GM23338 (cell line): ENCODE data around the gene INHBC. TPM values are rescaled to one million over a fixed set of nuclear protein-coding genes. Genes with fewer than 3 reads are reported as not detected.

ENCODE experiments used
- ATAC-seq: fragments of 200-7000 bp; cut with Tn5 transposase; 3 replicates; pipeline ENCODE4 v1.9.1; 2020
- DNase-seq: peaks from one replicate; pipeline ENCODE4 v3.0.0-alpha.2; 2015; ENCODE audit warnings: low spot score
- H2AFZ ChIP-seq: fragments of 200-600 bp; sonication (generic); 2 replicates; pipeline ENCODE4 v1.8.0; 2016; ENCODE audit warnings: antibody characterized with exemption, mild to moderate bottlenecking, moderate library complexity
- H3F3A ChIP-seq: fragments of 200-600 bp; sonication (generic); replicated peaks from 2 replicates; pipeline ENCODE4 v1.8.0; 2017; ENCODE audit warnings: antibody characterized with exemption, mixed run types, low read depth
- H3K27ac ChIP-seq: fragments of 200-600 bp; sonication (generic); 2 replicates; pipeline ENCODE4 v1.6.1; 2016; ENCODE audit warnings: low read depth
- H3K27me3 ChIP-seq: fragments of 200-600 bp; sonication (generic); 2 replicates; pipeline ENCODE4 v1.8.0; 2016; ENCODE audit warnings: mild to moderate bottlenecking, mixed run types, moderate library complexity; ENCODE audit not compliant: insufficient read depth
- H3K36me3 ChIP-seq: fragments of 200-600 bp; sonication (generic); 2 replicates; pipeline ENCODE4 v1.8.0; 2016; ENCODE audit warnings: mild to moderate bottlenecking; ENCODE audit not compliant: insufficient read depth
- H3K4me1 ChIP-seq: fragments of 200-600 bp; sonication (generic); 2 replicates; pipeline ENCODE4 v1.8.0; 2016; ENCODE audit warnings: mild to moderate bottlenecking, moderate library complexity; ENCODE audit not compliant: insufficient read depth
- H3K4me2 ChIP-seq: fragments of 200-600 bp; sonication (generic); 2 replicates; pipeline ENCODE4 v1.7.1; 2017; ENCODE audit warnings: mixed run types
- H3K4me3 ChIP-seq: fragments of 200-600 bp; sonication (generic); 2 replicates; pipeline ENCODE4 v1.6.1; 2016; ENCODE audit warnings: mixed run types
- H3K79me2 ChIP-seq: fragments of 200-600 bp; sonication (generic); replicated peaks from 2 replicates; pipeline ENCODE4 v1.8.0; 2017; ENCODE audit warnings: mild to moderate bottlenecking; ENCODE audit not compliant: insufficient read depth
- H3K9me2 ChIP-seq: fragments of 200-600 bp; sonication (generic); 2 replicates; pipeline ENCODE4 v1.8.0; 2017; ENCODE audit not compliant: insufficient read depth
- H4K20me1 ChIP-seq: fragments of 200-600 bp; sonication (generic); replicated peaks from 2 replicates; pipeline ENCODE4 v1.8.0; 2017; ENCODE audit warnings: mild to moderate bottlenecking; ENCODE audit not compliant: insufficient read depth
- H3K27ac Mint-ChIP-seq: 2 replicates; pipeline ENCODE4 v1.8.0; 2020; ENCODE audit warnings: inconsistent platforms, mild to moderate bottlenecking, moderate library complexity, mixed read lengths
- H3K27me3 Mint-ChIP-seq: 3 replicates; pipeline ENCODE4 v1.8.0; 2022; ENCODE audit warnings: low read depth, mild to moderate bottlenecking, moderate library complexity, mixed read lengths, inconsistent platforms; ENCODE audit not compliant: insufficient read depth, poor library complexity
- H3K36me3 Mint-ChIP-seq: 3 replicates; pipeline ENCODE4 v1.8.0; 2021; ENCODE audit warnings: low read depth, mild to moderate bottlenecking, inconsistent platforms, moderate library complexity, mixed read lengths
- H3K4me1 Mint-ChIP-seq: 3 replicates; pipeline ENCODE4 v1.8.0; 2020; ENCODE audit warnings: mild to moderate bottlenecking, inconsistent platforms, mixed read lengths
- H3K4me3 Mint-ChIP-seq: 3 replicates; pipeline ENCODE4 v1.8.0; 2021; ENCODE audit warnings: moderate library complexity, mild to moderate bottlenecking, inconsistent platforms, mixed read lengths
- H3K9me3 Mint-ChIP-seq: 3 replicates; pipeline ENCODE4 v1.8.0; 2020; ENCODE audit warnings: moderate library complexity, mild to moderate bottlenecking, inconsistent platforms, mixed read lengths
- EZH2 ChIP-seq: fragments of 200-600 bp; sonication (generic); IDR thresholded peaks from one replicate; pipeline ENCODE4 v1.8.0; 2017; ENCODE audit warnings: antibody characterized with exemption, mild to moderate bottlenecking, low read depth; ENCODE audit not compliant: unreplicated experiment
- EZH2phosphoT487 ChIP-seq: fragments of 200-600 bp; sonication (generic); IDR thresholded peaks from one replicate; pipeline ENCODE4 v1.8.1; 2018; ENCODE audit warnings: antibody characterized with exemption; ENCODE audit not compliant: unreplicated experiment
- JUNB ChIP-seq: IDR thresholded peaks from one replicate; pipeline ENCODE4 v1.6.1; 2016; ENCODE audit warnings: antibody characterized with exemption; ENCODE audit not compliant: unreplicated experiment
- NANOG ChIP-seq: IDR thresholded peaks from 2 replicates; pipeline ENCODE4 v1.6.1; 2016; ENCODE audit warnings: antibody characterized with exemption, borderline replicate concordance
- POLR2AphosphoS5 ChIP-seq: IDR thresholded peaks from 2 replicates; pipeline ENCODE4 v1.6.1; 2016; ENCODE audit warnings: antibody characterized with exemption, low read depth
- ZNF114 ChIP-seq: fragments of 250-450 bp; sonication (Bioruptor Pico); IDR thresholded peaks from 2 replicates; pipeline ENCODE4 v1.5.0; 2020; ENCODE audit warnings: mild to moderate bottlenecking, moderate library complexity
- ZNF331 ChIP-seq: fragments of 250-450 bp; sonication (Bioruptor Pico); IDR thresholded peaks from 2 replicates; pipeline ENCODE4 v1.5.0; 2020; ENCODE audit warnings: low read depth, mild to moderate bottlenecking, moderate library complexity
- polyA plus RNA-seq: library from polyadenylated mRNA; unstranded; fragments of >200 nt; fragmentation: Nextera tagmentation; extraction: Ambion mirVana; gene quantifications from 2 replicates; pipeline ENCODE4 v1.2.1, GENCODE V29; 2016
- total RNA-seq: library from RNA; depleted of rRNA; stranded (reverse); fragments of >200 nt; shearing (Covaris generic); gene quantifications from 2 replicates; pipeline ENCODE4 v1.2.3, GENCODE V29; 2014
- TF ChIP-seq, protein P1 (sequence below): fragments of 250-450 bp; sonication (Bioruptor Pico); IDR thresholded peaks from 2 replicates; pipeline ENCODE4 v1.5.0; 2020; ENCODE audit warnings: mild to moderate bottlenecking, moderate library complexity
- TF ChIP-seq, protein P2 (sequence below): IDR thresholded peaks from one replicate; pipeline ENCODE4 v1.6.1; 2018; ENCODE audit warnings: antibody characterized with exemption; ENCODE audit not compliant: unreplicated experiment

The INHBC gene
- total and polyA plus RNA-seq, 2 experiments from 2014 or later: 0.53 TPM; not detected in 1

DNA sequence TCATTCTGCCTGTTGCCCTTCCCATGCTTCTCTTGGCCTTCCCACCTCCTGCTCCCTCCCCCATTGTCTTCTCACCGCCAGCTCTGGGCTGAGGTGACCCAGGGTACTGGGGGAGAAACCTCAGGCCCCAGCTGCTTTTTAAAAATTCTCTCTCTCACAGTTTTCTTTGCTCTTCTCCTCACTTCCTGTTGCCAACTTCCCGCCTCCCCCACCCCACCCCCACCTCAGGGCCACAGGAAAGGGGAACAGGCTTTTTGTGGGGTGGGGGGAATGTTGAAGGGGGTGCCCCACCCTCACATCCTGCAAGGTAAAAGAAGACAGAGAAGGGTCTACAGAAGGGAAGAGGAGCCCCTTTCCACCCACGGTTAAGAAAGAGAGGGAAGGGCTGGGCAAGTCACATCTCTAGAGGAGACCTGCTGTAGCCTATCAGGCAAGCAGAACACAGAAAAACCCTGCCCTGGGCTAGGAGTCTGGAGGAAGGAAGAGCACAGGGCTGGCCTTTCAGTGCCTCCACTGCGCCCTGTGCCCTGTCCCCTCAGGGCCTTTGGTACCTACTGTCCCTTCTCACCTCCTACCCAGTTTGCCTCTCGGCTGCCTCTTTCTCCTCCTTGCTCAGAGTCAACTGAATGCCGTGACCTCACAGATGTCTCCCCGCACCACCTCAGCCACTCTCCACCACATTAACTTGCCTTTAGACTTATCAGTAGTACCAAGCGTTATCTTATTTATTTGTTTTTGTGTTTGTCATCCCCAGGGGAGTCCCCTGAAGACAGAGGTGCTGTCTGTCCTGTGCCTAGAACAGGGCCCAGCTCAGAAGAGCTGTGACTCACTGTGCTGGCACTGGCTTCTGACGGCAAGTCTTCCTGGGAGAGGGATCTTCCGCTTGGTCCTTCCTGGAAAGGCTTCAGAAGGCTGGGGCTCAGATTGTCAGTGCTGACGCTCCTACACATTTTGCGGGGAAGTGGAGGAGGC is 43.4 kb downstream of the INHBC start:
- Histone ChIP-seq H3K4me2 (peak overlapping the region; percentile 98), H3K4me1 (peaks cover 44% of the 10 kb centered on the region), H3F3A (peaks cover 9% of the 10 kb centered on the region), H3K9me2 (no peaks in the 10 kb centered on the region), H3K79me2 (no peaks in the 10 kb centered on the region), H3K27ac (no peak overlapping the region), H4K20me1 (no peaks in the 10 kb centered on the region), H3K27me3 (peaks cover 45% of the 10 kb centered on the region), H3K36me3 (no peaks in the 10 kb centered on the region), H2AFZ (peak overlapping the region; percentile 52), H3K4me3 (no peak overlapping the region)
- TF ChIP-seq POLR2AphosphoS5: no peak
- no peak for TF ChIP-seq NANOG
- TF ChIP-seq EZH2phosphoT487: no peak
- TF ChIP-seq JUNB: no peak
- no peak for TF ChIP-seq EZH2
- TF ChIP-seq ZNF331 (CRISPR knock-in tag): no peak
- TF ChIP-seq, protein P1, sequence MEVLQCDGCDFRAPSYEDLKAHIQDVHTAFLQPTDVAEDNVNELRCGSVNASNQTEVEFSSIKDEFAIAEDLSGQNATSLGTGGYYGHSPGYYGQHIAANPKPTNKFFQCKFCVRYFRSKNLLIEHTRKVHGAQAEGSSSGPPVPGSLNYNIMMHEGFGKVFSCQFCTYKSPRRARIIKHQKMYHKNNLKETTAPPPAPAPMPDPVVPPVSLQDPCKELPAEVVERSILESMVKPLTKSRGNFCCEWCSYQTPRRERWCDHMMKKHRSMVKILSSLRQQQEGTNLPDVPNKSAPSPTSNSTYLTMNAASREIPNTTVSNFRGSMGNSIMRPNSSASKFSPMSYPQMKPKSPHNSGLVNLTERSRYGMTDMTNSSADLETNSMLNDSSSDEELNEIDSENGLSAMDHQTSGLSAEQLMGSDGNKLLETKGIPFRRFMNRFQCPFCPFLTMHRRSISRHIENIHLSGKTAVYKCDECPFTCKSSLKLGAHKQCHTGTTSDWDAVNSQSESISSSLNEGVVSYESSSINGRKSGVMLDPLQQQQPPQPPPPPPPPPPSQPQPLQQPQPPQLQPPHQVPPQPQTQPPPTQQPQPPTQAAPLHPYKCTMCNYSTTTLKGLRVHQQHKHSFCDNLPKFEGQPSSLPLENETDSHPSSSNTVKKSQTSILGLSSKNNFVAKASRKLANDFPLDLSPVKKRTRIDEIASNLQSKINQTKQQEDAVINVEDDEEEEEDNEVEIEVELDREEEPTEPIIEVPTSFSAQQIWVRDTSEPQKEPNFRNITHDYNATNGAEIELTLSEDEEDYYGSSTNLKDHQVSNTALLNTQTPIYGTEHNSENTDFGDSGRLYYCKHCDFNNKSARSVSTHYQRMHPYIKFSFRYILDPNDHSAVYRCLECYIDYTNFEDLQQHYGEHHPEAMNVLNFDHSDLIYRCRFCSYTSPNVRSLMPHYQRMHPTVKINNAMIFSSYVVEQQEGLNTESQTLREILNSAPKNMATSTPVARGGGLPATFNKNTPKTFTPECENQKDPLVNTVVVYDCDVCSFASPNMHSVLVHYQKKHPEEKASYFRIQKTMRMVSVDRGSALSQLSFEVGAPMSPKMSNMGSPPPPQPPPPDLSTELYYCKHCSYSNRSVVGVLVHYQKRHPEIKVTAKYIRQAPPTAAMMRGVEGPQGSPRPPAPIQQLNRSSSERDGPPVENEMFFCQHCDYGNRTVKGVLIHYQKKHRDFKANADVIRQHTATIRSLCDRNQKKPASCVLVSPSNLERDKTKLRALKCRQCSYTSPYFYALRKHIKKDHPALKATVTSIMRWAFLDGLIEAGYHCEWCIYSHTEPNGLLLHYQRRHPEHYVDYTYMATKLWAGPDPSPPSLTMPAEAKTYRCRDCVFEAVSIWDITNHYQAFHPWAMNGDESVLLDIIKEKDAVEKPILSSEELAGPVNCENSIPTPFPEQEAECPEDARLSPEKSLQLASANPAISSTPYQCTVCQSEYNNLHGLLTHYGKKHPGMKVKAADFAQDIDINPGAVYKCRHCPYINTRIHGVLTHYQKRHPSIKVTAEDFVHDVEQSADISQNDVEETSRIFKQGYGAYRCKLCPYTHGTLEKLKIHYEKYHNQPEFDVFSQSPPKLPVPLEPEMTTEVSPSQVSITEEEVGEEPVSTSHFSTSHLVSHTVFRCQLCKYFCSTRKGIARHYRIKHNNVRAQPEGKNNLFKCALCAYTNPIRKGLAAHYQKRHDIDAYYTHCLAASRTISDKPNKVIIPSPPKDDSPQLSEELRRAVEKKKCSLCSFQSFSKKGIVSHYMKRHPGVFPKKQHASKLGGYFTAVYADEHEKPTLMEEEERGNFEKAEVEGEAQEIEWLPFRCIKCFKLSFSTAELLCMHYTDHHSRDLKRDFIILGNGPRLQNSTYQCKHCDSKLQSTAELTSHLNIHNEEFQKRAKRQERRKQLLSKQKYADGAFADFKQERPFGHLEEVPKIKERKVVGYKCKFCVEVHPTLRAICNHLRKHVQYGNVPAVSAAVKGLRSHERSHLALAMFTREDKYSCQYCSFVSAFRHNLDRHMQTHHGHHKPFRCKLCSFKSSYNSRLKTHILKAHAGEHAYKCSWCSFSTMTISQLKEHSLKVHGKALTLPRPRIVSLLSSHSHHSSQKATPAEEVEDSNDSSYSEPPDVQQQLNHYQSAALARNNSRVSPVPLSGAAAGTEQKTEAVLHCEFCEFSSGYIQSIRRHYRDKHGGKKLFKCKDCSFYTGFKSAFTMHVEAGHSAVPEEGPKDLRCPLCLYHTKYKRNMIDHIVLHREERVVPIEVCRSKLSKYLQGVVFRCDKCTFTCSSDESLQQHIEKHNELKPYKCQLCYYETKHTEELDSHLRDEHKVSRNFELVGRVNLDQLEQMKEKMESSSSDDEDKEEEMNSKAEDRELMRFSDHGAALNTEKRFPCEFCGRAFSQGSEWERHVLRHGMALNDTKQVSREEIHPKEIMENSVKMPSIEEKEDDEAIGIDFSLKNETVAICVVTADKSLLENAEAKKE (CRISPR knock-in tag): no peak
- no peak for TF ChIP-seq ZNF114
- TF ChIP-seq, protein P2, sequence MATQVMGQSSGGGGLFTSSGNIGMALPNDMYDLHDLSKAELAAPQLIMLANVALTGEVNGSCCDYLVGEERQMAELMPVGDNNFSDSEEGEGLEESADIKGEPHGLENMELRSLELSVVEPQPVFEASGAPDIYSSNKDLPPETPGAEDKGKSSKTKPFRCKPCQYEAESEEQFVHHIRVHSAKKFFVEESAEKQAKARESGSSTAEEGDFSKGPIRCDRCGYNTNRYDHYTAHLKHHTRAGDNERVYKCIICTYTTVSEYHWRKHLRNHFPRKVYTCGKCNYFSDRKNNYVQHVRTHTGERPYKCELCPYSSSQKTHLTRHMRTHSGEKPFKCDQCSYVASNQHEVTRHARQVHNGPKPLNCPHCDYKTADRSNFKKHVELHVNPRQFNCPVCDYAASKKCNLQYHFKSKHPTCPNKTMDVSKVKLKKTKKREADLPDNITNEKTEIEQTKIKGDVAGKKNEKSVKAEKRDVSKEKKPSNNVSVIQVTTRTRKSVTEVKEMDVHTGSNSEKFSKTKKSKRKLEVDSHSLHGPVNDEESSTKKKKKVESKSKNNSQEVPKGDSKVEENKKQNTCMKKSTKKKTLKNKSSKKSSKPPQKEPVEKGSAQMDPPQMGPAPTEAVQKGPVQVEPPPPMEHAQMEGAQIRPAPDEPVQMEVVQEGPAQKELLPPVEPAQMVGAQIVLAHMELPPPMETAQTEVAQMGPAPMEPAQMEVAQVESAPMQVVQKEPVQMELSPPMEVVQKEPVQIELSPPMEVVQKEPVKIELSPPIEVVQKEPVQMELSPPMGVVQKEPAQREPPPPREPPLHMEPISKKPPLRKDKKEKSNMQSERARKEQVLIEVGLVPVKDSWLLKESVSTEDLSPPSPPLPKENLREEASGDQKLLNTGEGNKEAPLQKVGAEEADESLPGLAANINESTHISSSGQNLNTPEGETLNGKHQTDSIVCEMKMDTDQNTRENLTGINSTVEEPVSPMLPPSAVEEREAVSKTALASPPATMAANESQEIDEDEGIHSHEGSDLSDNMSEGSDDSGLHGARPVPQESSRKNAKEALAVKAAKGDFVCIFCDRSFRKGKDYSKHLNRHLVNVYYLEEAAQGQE: no peak
- Mint-ChIP-seq H3K9me3 (no peaks in the 10 kb centered on the region; the same call in 2 of the 3 replicates), H3K4me3 (no peak overlapping the region; the same call in 2 of the 3 replicates), H3K27ac (no peak overlapping the region), H3K36me3 (peaks cover 8% of the 10 kb centered on the region; the same call in 1 of the 3 replicates), H3K27me3 (peaks cover 54% of the 10 kb centered on the region), H3K4me1 (peaks cover 51% of the 10 kb centered on the region)
- ATAC-seq (no peak), DNase-seq (no peak)
